Smooth muscle cell of the umbilical artery (primary cell): ENCODE measurements around the gene PPIA. TPM values are rescaled to one million over a fixed set of nuclear protein-coding genes. Genes with fewer than 3 reads are reported as not detected.

Source experiments
- total RNA-seq: library from RNA; depleted of rRNA; stranded (reverse); fragments of >200 nt; gene quantifications from 2 replicates; pipeline ENCODE4 v1.2.3, GENCODE V29; 2014

Gene PPIA
- 1,673 and 2,143 TPM in 2 replicates for total RNA-seq

GRCh38 chr7:44796504-44797328, at the start of gene PPIA:
Gene PPIA (plus strand): TSS chr7:44796681. CDS start chr7:44796725, 44 bp downstream.

GRCh38 chr7:44748045-44748947, 48.2 kb upstream of the PPIA start, which contains the start of gene ZMIZ2:
Gene ZMIZ2 (plus strand): TSS chr7:44748847. CDS start chr7:44756250, 7,403 bp downstream.

GRCh38 chr7:44847920-44848634, 51.6 kb downstream of the PPIA start, which contains the start of gene H2AZ2:
Gene H2AZ2 (minus strand): TSS chr7:44848087. CDS start chr7:44847971, 116 bp downstream.

Other genes with a start within 250 kb of the PPIA start
- 39.8 and 48.2 TPM in 2 replicates for gene DDX56, start 222.8 kb upstream of the PPIA start, total RNA-seq
- 189 and 242 TPM in 2 replicates for gene TMED4, start 214.4 kb upstream of the PPIA start, total RNA-seq
- gene OGDH, start 190.1 kb upstream of the PPIA start, total RNA-seq = 79.6 and 136 TPM in 2 replicates
- gene ZMIZ2, start 47.8 kb upstream of the PPIA start, total RNA-seq = 9.8 and 21.3 TPM in 2 replicates
- gene H2AZ2, start 51.4 kb downstream of the PPIA start, total RNA-seq = 168 and 169 TPM in 2 replicates
- 30.6 and 43.1 TPM in 2 replicates for gene PURB, start 88.8 kb downstream of the PPIA start, total RNA-seq
- under 0.01 and 0.05 TPM in 2 replicates for gene MYO1G, start 182.3 kb downstream of the PPIA start, total RNA-seq
- gene CCM2, start 203.5 kb downstream of the PPIA start, total RNA-seq = 43.9 and 62.5 TPM in 2 replicates